Activated CD8-positive, alpha-beta memory T cell treated with anti-CD3 and anti-CD28 coated beads, Interleukin-2, amount 50 U/mL, for 1 hour (primary cell): ENCODE results near the gene TP63.

Experiments
- DNase-seq: peaks from one replicate; pipeline ENCODE4 v3.0.0-alpha.2; 2020; ENCODE audit errors: extremely low read depth

TP63 gene

GRCh38 chr3:189911001-189911400, 279.8 kb downstream of the TP63 start:
- no peak for DNase-seq

GRCh38 chr3:189914799-189915198, 283.6 kb downstream of the TP63 start:
- DNase-seq, result no peak

GRCh38 chr3:189921770-189922169, 290.6 kb downstream of the TP63 start:
- no peak for DNase-seq

GRCh38 chr3:189927975-189928895, 297.0 kb downstream of the TP63 start:
- DNase-seq, result no peak

- no peak for DNase-seq
These were observed 305.2 kb downstream of the TP63 start for GRCh38 chr3:189936201-189936945.

- DNase-seq, result no peak
These were observed 306.3 kb downstream of the TP63 start for GRCh38 chr3:189937302-189938127.

- DNase-seq, result no peak
These were observed 309.9 kb downstream of the TP63 start for GRCh38 chr3:189941125-189941524.

GRCh38 chr3:189941679-189942078, 310.5 kb downstream of the TP63 start:
- no peak for DNase-seq

GRCh38 chr3:189942948-189943347, 311.8 kb downstream of the TP63 start:
- no peak for DNase-seq

- DNase-seq, result no peak
These were observed 313.3 kb downstream of the TP63 start for GRCh38 chr3:189944285-189945145.

- DNase-seq, result no peak
These were observed 314.9 kb downstream of the TP63 start for GRCh38 chr3:189945935-189946709.
